ENCODE results near the gene TRERF1. TPM values are rescaled to one million over a fixed set of nuclear protein-coding genes. Genes with fewer than 3 reads are reported as not detected.
A peak's percentile ranks its signal among the peaks of the same experiment; 100 is the strongest.

TRERF1 gene
- total RNA-seq, 5 donors from 2014 or later (not counting 1 experiment from before 2014, with no cell fraction given), result 20.5 to 52.2 (median 25.6) TPM

- no peaks in the 10 kb centered on the region for H3K9me3 ChIP-seq
- DNase-seq (no peak), ATAC-seq (replicated peaks in 1 of 4) (no peak)
- WGBS (ENCODE audit: insufficient coverage), result no CpG with 5 or more reads among the region's 2 CpGs
- CTCF ChIA-PET, result no interaction called here
- H3K27me3 Mint-ChIP-seq, result no peaks in the 10 kb centered on the region
- H3K4me3 Mint-ChIP-seq, result no peak overlapping the region
- POLR2A ChIA-PET, result no interaction called here
- no peaks in the 10 kb centered on the region for H3K27me3 ChIP-seq (replicated peaks in 1 of 2; ENCODE audit: control insufficient read depth in 2 of 2, extremely low read depth in 1 of 2, insufficient read depth in 2 of 2, low read length in 1 of 2)
- H3K36me3 Mint-ChIP-seq, result peaks cover 24% of the 10 kb centered on the region
- H3K9me3 Mint-ChIP-seq, result no peaks in the 10 kb centered on the region
- H3K36me3 ChIP-seq (ENCODE audit: control insufficient read depth in 2 of 2, extremely low read depth in 1 of 2, insufficient read depth in 1 of 2, low read length in 1 of 2), result no peaks in the 10 kb centered on the region
- no peak overlapping the region for H3K27ac Mint-ChIP-seq
- H3K27ac ChIP-seq (ENCODE audit: low read length), result no peak overlapping the region
- H3K4me1 Mint-ChIP-seq, result peaks cover 61 to 72% (median 64%) of the 10 kb centered on the region in 3 donors
- H3K4me3 ChIP-seq (ENCODE audit: control insufficient read depth in 1 of 2, extremely low read depth in 1 of 2, low read length in 1 of 2), result no peak overlapping the region
- H3K4me1 ChIP-seq (ENCODE audit: control insufficient read depth in 1 of 2, extremely low read depth in 1 of 2, insufficient read depth in 2 of 2, low read length in 2 of 2), result peaks cover 7 to 12% of the 10 kb centered on the region in 2 experiments
Observed at GRCh38 chr6:42322676-42323075, 129.1 kb downstream of the TRERF1 start.

GRCh38 chr6:42321976-42322375 is 129.8 kb downstream of the TRERF1 start:
- ATAC-seq (replicated peaks in 1 of 4) (peak in 1 of 4 experiments; percentile 86), DNase-seq (peak in 1 of 35 experiments; percentile 17)
- ChIA-PET POLR2A (interaction anchor here (0.5 to 0.6 kb wide), 2 partner anchors 248 to 468 kb away, joined by 3 to 14 read pairs; no protein-coding TSS in a partner anchor), CTCF (no interaction called here)
- H3K9me3 Mint-ChIP-seq, result no peaks in the 10 kb centered on the region
- no peaks in the 10 kb centered on the region for H3K36me3 ChIP-seq (ENCODE audit: control insufficient read depth in 2 of 2, extremely low read depth in 1 of 2, insufficient read depth in 1 of 2, low read length in 1 of 2)
- no peaks in the 10 kb centered on the region for H3K27me3 ChIP-seq (replicated peaks in 1 of 2; ENCODE audit: control insufficient read depth in 2 of 2, extremely low read depth in 1 of 2, insufficient read depth in 2 of 2, low read length in 1 of 2)
- H3K9me3 ChIP-seq, result no peaks in the 10 kb centered on the region
- H3K4me3 ChIP-seq (ENCODE audit: control insufficient read depth in 1 of 2, extremely low read depth in 1 of 2, low read length in 1 of 2), result no peak overlapping the region
- H3K4me1 ChIP-seq (ENCODE audit: control insufficient read depth in 1 of 2, extremely low read depth in 1 of 2, insufficient read depth in 2 of 2, low read length in 2 of 2), result peaks cover 7 to 15% of the 10 kb centered on the region in 2 experiments
- no peak overlapping the region for H3K4me3 Mint-ChIP-seq
- H3K4me1 Mint-ChIP-seq, result peaks cover 59 to 71% (median 70%) of the 10 kb centered on the region in 3 donors
- H3K27ac ChIP-seq (ENCODE audit: low read length), result no peak overlapping the region
- H3K27ac Mint-ChIP-seq, result peak overlapping the region; percentile 58 to 79
- H3K36me3 Mint-ChIP-seq, result peaks cover 21% of the 10 kb centered on the region
- H3K27me3 Mint-ChIP-seq, result no peaks in the 10 kb centered on the region
- WGBS (ENCODE audit: insufficient coverage), result no CpG with 5 or more reads among the region's 2 CpGs

GRCh38 chr6:42320762-42321161 is 131.0 kb downstream of the TRERF1 start:
- H3K27me3 ChIP-seq (replicated peaks in 1 of 2; ENCODE audit: control insufficient read depth in 2 of 2, extremely low read depth in 1 of 2, insufficient read depth in 2 of 2, low read length in 1 of 2), result no peaks in the 10 kb centered on the region
- H3K9me3 ChIP-seq, result no peaks in the 10 kb centered on the region
- Mint-ChIP-seq H3K36me3 (peaks cover 11% of the 10 kb centered on the region), H3K9me3 (no peaks in the 10 kb centered on the region), H3K4me3 (peak overlapping the region in 1 of 3 donors; percentile 28), H3K27ac (no peak overlapping the region), H3K4me1 (peaks cover 59 to 69% (median 64%) of the 10 kb centered on the region in 3 donors), H3K27me3 (no peaks in the 10 kb centered on the region)
- H3K4me1 ChIP-seq (ENCODE audit: control insufficient read depth in 1 of 2, extremely low read depth in 1 of 2, insufficient read depth in 2 of 2, low read length in 2 of 2), result peaks cover 7 to 19% of the 10 kb centered on the region in 2 experiments
- DNase-seq, result no peak
- CTCF ChIA-PET, result no interaction called here
- no peak overlapping the region for H3K27ac ChIP-seq (ENCODE audit: low read length)
- 100% methylated on average over 1 of the region's 5 CpGs for WGBS (ENCODE audit: insufficient coverage)
- ATAC-seq (replicated peaks in 1 of 4), result no peak
- POLR2A ChIA-PET, result no interaction called here
- no peak overlapping the region for H3K4me3 ChIP-seq (ENCODE audit: control insufficient read depth in 1 of 2, extremely low read depth in 1 of 2, low read length in 1 of 2)
- H3K36me3 ChIP-seq (ENCODE audit: control insufficient read depth in 2 of 2, extremely low read depth in 1 of 2, insufficient read depth in 1 of 2, low read length in 1 of 2), result no peaks in the 10 kb centered on the region

GRCh38 chr6:42318480-42318879 is 133.2 kb downstream of the TRERF1 start:
- Mint-ChIP-seq H3K27ac (peak overlapping the region in 1 of 2 donors; percentile 16), H3K4me3 (no peak overlapping the region), H3K4me1 (peaks cover 65 to 72% (median 68%) of the 10 kb centered on the region in 3 donors), H3K27me3 (no peaks in the 10 kb centered on the region), H3K36me3 (peaks cover 4% of the 10 kb centered on the region), H3K9me3 (no peaks in the 10 kb centered on the region)
- ChIA-PET POLR2A (no interaction called here), CTCF (interaction anchor here (0.6 to 1.0 kb wide), 3 partner anchors 16 to 273 kb away, joined by 3 to 4 read pairs (median 3); no protein-coding TSS in a partner anchor)
- ATAC-seq (replicated peaks in 1 of 4) (no peak), DNase-seq (no peak)
- Histone ChIP-seq H3K9me3 (no peaks in the 10 kb centered on the region), H3K27ac (ENCODE audit: low read length) (no peak overlapping the region), H3K4me3 (ENCODE audit: control insufficient read depth in 1 of 2, extremely low read depth in 1 of 2, low read length in 1 of 2) (no peak overlapping the region), H3K36me3 (ENCODE audit: control insufficient read depth in 2 of 2, extremely low read depth in 1 of 2, insufficient read depth in 1 of 2, low read length in 1 of 2) (peaks cover 0 to 3% of the 10 kb centered on the region in 2 donors), H3K27me3 (replicated peaks in 1 of 2; ENCODE audit: control insufficient read depth in 2 of 2, extremely low read depth in 1 of 2, insufficient read depth in 2 of 2, low read length in 1 of 2) (no peaks in the 10 kb centered on the region), H3K4me1 (ENCODE audit: control insufficient read depth in 1 of 2, extremely low read depth in 1 of 2, insufficient read depth in 2 of 2, low read length in 2 of 2) (peaks cover 8 to 38% of the 10 kb centered on the region in 2 experiments)
- no CpG with 5 or more reads among the region's 2 CpGs for WGBS (ENCODE audit: insufficient coverage)

GRCh38 chr6:42316981-42317380 is 134.7 kb downstream of the TRERF1 start:
- WGBS (ENCODE audit: insufficient coverage), result 100% methylated on average over 1 of the region's 2 CpGs
- Mint-ChIP-seq H3K4me3 (no peak overlapping the region), H3K4me1 (peaks cover 61 to 67% (median 62%) of the 10 kb centered on the region in 3 donors)

GRCh38 chr6:42315991-42316970 is 135.4 kb downstream of the TRERF1 start:
- H3K4me1 Mint-ChIP-seq, result peaks cover 58 to 63% (median 62%) of the 10 kb centered on the region in 3 donors
- peak overlapping the region; percentile 16 to 25 for H3K27ac Mint-ChIP-seq
- H3K27ac ChIP-seq (ENCODE audit: low read length), result no peak overlapping the region
- ChIA-PET POLR2A (no interaction called here), CTCF (no interaction called here)
- no peak overlapping the region for H3K4me3 ChIP-seq (ENCODE audit: control insufficient read depth in 1 of 2, extremely low read depth in 1 of 2, low read length in 1 of 2)
- DNase-seq (peak in 1 of 35 experiments; percentile 11), ATAC-seq (replicated peaks in 1 of 4) (no peak)
- no peaks in the 10 kb centered on the region for H3K27me3 ChIP-seq (replicated peaks in 1 of 2; ENCODE audit: control insufficient read depth in 2 of 2, extremely low read depth in 1 of 2, insufficient read depth in 2 of 2, low read length in 1 of 2)
- H3K4me3 Mint-ChIP-seq, result no peak overlapping the region
- no peaks in the 10 kb centered on the region for H3K9me3 Mint-ChIP-seq
- peaks cover 7% of the 10 kb centered on the region for H3K36me3 Mint-ChIP-seq
- H3K36me3 ChIP-seq (ENCODE audit: control insufficient read depth in 2 of 2, extremely low read depth in 1 of 2, insufficient read depth in 1 of 2, low read length in 1 of 2), result peaks cover 2 to 9% of the 10 kb centered on the region in 2 donors
- no peaks in the 10 kb centered on the region for H3K9me3 ChIP-seq
- H3K27me3 Mint-ChIP-seq, result no peaks in the 10 kb centered on the region
- peaks cover 2 to 43% of the 10 kb centered on the region in 2 experiments for H3K4me1 ChIP-seq (ENCODE audit: control insufficient read depth in 1 of 2, extremely low read depth in 1 of 2, insufficient read depth in 2 of 2, low read length in 2 of 2)
- WGBS (ENCODE audit: insufficient coverage), result 70% methylated on average over 2 of the region's 8 CpGs

More at GRCh38 chr6:42316981-42317380, 134.7 kb downstream of the TRERF1 start:
- no peak for ATAC-seq (replicated peaks in 1 of 4)
- Histone ChIP-seq H3K27me3 (replicated peaks in 1 of 2; ENCODE audit: control insufficient read depth in 2 of 2, extremely low read depth in 1 of 2, insufficient read depth in 2 of 2, low read length in 1 of 2) (no peaks in the 10 kb centered on the region), H3K9me3 (no peaks in the 10 kb centered on the region), H3K4me1 (ENCODE audit: control insufficient read depth in 1 of 2, extremely low read depth in 1 of 2, insufficient read depth in 2 of 2, low read length in 2 of 2) (peaks cover 2 to 43% of the 10 kb centered on the region in 2 experiments), H3K27ac (ENCODE audit: low read length) (no peak overlapping the region), H3K36me3 (ENCODE audit: control insufficient read depth in 2 of 2, extremely low read depth in 1 of 2, insufficient read depth in 1 of 2, low read length in 1 of 2) (peaks cover 2 to 9% of the 10 kb centered on the region in 2 donors), H3K4me3 (ENCODE audit: control insufficient read depth in 1 of 2, extremely low read depth in 1 of 2, low read length in 1 of 2) (no peak overlapping the region)
- CTCF ChIA-PET, result no interaction called here
- Mint-ChIP-seq H3K27me3 (no peaks in the 10 kb centered on the region), H3K27ac (peak overlapping the region in 1 of 2 donors; percentile 25), H3K36me3 (peaks cover 5% of the 10 kb centered on the region), H3K9me3 (no peaks in the 10 kb centered on the region)
- POLR2A ChIA-PET, result no interaction called here
- DNase-seq, result no peak
